NCI-H1092 (cell line): Measurements from ENCODE around the gene LRRC75A.
A peak's percentile ranks its signal among the peaks of the same experiment; 100 is the strongest.
"Not testable (repeated sequence)": the region's sequence is repeated elsewhere in the genome, so short reads cannot be mapped to it uniquely, and the experiment has no call there.

Experiments
- DNase-seq: peaks from one replicate; lab custom pipeline; 2025; lab: John Stamatoyannopoulos, UW

LRRC75A gene

DNA sequence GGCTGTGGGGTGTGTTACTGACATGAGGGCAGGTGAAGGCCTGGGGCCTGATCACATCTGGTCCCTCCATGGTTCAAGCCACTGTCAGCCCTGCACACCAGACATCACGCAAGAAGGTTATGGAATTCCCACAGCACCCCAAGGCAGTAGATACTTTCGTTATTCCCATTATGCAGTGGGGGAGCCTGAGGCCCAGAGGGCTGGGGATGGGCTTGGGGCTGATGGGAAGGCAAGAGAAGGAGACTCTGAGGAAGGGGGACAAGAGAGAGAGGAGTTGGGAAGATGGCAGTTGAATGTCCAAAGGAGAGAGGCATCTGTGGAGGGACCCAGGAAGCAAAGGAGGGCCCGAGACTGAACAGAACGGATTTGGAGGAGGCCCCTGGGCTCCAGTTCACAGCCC, 42.0 kb downstream of the LRRC75A start:
- DNase-seq = no peak

DNA sequence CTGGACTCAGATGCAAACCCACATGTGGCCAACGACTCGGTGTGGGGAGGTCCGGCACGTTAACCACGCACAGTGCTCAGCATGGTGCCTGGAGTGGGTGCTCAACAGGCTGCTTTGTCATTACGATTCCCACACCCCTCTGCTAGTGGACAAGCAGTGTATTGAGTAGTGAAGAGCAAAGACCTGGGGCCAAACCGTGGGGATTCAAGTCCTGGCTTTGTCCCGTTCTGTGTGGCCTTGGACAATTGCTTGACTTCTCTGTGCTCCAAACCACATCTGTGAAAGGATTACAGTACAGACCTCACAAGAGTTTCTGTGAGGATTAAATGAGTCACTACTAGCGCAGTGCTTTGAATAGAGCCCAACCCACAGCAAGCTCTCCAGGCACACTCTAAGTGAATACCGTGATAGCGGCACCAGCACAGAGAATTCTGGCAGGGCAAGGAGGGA, 42.8 kb downstream of the LRRC75A start:
- no peak for DNase-seq

DNA sequence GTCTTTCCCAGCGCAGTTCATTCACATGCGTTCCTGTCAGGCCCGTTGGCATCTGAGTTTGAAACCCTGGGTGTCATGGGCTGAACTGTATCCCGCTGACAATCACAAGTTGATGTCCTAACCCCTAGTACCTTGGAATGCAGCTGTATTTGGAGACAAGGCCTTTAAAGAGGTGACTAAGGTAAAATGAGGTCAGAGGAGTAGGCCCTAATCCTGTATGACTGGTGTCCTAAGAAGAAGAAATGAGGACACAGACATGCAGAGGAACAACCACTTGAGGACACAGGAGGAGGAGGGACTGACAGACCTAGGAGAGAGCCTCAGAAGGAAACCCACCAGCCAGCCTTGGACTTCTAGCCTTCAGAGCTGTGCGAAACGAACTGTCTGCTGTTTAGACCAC, 43.5 kb downstream of the LRRC75A start:
- no peak for DNase-seq

- DNase-seq = no peak
Observed at GRCh38 chr17:16447676-16448075, 44.3 kb downstream of the LRRC75A start.

DNA sequence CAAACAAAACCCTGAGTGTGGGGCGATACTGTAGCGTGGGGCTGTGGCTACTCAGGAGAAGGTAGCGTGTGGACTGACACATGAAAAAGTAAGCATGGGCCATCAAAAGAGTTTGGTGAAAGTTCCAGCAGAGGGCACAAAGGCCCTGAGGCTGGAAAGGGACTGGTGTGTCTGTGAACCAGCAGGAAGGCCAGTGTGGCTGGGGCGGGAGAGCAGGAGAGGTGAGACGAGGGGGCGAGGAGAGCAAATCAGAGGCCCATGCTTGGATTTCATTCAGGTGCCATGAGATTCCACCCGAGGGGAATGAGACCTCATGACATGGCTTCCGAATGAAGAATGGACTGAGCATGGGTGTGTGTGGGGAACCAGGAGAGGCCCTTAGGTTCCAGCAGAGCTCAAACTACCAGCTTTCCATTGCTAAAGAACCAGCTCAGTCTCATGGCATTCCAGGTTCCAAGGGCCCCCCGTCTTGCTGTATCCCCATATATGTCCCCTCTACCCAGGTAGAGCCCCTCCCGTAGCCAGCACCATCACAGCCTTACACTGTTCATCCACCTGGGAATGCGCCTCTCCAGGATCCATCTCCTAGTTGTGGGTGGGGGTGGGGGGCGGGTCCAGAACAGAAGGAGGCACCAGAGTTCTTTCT, 45.5 kb downstream of the LRRC75A start:
- DNase-seq = no peak

GRCh38 chr17:16444258-16444886, 47.6 kb downstream of the LRRC75A start:
- no peak for DNase-seq

- no peak for DNase-seq
Observed at GRCh38 chr17:16443511-16444257, 48.3 kb downstream of the LRRC75A start.

- DNase-seq = no peak
Observed at GRCh38 chr17:16442594-16443510, 49.1 kb downstream of the LRRC75A start.

DNA sequence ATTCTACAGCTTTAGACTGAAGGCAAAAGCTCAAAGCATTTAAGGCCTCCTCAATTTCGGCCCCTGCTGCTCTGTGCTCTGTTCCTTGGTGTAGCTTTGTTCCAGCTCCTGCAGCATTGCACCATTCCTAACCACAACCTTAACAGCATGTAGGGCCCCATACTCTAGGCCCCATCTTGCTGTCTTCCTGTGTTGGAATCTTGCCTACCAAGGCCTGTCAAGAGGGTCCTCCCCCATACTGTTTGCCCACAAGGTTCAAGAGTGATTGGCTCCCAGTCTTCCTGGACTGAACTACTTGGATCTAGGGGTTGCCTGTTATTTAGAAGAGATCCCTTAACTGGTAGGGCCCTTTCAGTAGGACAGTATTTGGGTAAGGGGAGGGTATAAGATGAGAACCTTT, 49.9 kb downstream of the LRRC75A start:
- no peak for DNase-seq

GRCh38 chr17:16440901-16441629, 50.9 kb downstream of the LRRC75A start:
- DNase-seq = no peak

DNA sequence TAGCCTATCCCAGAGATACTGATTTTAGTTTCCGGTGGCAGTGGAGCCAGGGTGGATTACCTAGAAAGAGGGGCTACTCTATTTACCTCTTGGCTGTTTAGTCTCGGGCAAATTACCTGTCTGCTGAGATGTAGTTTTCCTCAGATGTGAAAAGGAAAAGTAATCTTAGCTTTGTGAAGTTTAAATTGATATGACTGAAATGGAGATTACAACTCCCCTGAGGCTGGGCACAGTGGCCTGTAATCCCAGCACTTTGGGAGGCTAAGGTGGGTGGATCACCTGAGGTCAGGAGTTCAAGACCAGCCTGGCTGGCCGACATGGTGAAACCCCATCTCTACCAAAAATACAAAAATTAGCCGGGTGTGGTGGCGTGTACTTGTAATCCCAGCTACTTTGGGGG, 51.6 kb downstream of the LRRC75A start:
- not testable (repeated sequence) for DNase-seq

DNA sequence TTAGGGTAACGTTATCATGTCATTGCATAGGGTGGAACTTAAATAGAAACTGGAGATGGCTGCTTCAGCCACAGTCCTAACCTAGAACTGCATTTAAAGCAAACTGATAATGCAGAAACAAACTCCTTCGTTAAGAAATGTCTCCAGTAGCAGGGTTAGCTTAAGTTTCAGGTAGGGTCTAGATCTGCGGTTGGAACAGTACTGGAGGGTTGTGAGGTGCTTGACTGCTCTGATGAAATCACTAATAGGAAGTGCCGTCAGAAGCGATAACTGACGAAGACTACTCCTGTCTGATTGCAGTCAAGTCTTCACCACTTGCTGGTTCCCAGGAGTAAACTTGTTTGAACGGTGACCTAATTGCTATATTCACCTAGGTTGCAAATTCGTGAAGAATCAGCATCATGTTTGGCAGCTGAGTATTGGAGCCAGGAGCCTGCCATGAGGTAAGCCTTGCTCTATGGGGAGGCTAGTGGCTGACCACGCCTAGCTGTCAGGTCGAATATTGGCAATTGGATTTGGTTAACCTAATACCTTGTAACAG, 52.1 kb downstream of the LRRC75A start:
- no peak for DNase-seq

DNA sequence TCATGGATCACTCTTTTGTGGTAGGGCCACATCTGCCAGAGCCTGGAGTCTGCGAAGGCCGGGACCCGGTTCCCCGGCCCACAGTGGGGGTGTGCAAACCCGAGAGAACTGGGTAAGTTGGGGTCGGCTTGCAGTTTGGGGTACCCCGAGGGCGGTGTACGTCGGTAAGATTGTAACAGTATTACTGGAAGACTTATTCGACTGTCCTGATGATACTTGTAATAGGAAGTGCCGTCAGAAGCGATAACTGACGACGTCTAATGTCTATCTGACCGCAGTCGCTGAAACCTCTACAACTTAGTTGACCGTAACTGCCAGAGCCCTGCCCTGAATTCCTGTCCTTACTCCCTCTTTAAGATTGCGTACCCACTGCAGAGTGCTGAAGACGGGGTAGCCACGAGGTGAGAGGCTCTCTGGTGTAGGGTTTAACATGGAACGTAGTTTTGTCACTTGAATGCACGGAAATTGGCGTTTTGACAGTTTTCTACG, 52.6 kb downstream of the LRRC75A start:
- no peak for DNase-seq

GRCh38 chr17:16438557-16439302, 53.3 kb downstream of the LRRC75A start:
- peak; percentile 95 for DNase-seq

DNA sequence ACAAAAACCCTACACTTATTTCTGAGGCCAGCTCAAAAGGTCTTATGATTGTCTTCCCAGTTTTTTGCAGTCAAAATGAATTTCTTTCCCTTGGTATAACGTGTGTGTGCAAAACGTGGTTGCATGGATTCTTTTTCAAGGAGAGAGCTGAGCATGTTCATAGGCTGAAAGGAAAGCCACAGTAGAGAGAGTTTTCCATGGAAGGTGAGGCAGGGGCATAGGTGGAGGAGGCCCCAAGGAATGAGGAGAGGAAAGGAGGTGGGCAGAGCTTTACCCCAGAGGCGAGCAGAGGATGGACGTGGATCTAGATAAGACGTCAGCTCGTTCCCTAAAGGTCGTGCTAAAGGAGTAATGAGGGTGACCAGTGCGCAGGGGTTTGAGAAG, 53.8 kb downstream of the LRRC75A start:
- no peak for DNase-seq

- DNase-seq = no peak
Observed at GRCh38 chr17:16437083-16437482, 54.9 kb downstream of the LRRC75A start.

GRCh38 chr17:16435925-16436886, 55.8 kb downstream of the LRRC75A start:
- DNase-seq = no peak

GRCh38 chr17:16434662-16435061, 57.3 kb downstream of the LRRC75A start:
- DNase-seq = no peak

- no peak for DNase-seq
Observed at GRCh38 chr17:16433514-16433913, 58.5 kb downstream of the LRRC75A start.
